Stimulated activated naive CD4-positive, alpha-beta T cell treated with Interleukin-2 at 50 U/mL for 16 hours (primary cell): ENCODE measurements around the gene FAAP100.

Experiments used
- DNase-seq: peaks from one replicate; lab custom pipeline; 2025; lab: John Stamatoyannopoulos, UW

The FAAP100 gene

DNA sequence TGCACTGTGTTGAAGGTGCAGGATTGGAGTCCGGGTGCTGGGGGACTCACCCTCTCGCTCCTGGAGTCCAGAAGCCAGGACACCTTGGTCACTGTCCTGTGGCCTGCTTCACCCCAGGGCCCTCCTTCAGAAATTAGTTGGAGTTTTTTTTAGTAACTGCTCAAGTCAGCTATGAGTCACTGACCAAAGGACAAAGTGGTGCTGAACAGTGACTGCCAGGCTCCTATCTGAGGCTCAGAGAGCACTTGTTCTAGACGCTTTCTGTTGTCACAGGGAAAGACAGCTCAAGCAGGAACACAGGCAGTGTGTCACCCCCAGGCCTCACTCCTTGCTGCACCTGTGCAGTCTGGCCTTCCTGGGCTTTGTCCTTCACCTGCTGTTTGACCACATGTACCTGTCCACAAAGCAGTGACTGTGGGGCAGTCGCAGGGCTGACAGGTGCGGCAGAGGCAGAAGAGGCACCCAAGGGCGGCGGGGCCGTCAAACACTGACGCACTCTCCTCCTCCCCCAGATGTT, 4.1 kb upstream of the FAAP100 start:
- DNase-seq = no peak

GRCh38 chr17:81553616-81554181, 1.5 kb upstream of the FAAP100 start:
- no peak for DNase-seq

DNA sequence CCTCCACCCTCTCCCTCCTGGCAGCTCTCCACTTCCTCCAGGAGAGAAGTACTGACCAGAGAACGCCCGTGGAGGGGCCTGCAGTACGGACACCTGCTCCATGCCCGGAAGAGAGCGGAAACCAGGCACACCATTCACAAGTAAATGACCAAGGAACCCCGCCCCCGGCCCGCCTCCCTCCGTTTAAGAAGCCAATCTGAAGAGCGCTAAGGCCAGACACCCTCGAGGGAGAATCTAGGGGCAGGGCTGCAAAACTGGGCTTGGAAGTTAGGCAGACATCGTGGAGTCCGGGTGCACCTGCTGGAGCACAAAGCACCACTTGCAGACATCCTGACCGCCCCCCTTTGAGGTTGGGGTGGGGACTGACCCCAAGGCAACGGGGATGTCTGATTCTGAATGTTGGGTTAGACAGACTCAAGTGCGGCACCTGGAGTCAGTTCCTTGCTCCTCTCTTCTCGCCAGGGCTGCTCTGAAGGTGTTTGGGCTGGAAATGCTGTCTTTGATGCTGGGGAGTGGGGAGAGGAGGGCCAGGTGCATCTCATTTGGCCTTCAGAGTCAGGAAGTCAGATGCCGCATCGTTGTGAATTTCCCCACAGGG, 964 bp upstream of the FAAP100 start:
- DNase-seq = peak; percentile 84

DNA sequence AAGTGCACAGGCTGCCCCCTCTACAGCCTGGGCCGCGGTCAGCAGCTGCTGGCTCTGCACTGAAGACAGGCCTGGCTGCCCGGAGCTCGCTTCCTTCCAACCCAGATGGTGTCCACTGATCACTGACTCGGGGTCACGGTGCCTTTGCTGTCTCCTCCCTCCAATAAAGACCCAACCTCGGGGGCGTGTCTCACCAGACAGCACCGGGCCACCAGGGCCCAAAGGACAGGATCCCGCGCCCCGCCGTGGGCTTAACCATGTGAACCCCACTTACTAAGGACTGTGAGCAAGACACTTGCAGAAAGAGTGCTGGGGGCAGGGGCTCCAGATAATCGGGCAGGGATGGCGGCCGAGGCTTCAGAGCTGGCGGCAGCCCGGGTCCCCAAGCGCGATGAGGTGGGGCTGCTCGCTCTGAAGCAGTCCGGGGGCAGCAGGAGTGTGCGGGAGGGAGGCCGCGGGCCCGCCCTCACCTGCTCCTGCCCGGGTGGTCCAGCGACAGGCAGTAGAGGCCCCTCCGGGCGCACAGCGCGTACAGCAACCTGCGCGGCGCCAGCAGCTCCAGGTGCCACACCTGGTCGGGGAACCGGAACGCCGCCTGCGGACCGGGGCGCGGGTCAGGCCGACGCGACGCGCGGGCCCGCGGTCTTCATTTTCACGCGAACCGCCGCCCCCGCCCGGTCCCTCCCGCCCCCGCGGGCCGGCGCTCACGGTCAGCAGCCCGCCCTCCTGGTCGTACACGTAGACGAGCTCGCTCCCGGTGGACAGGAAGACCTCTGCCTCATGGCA, 502 bp downstream of the FAAP100 start:
- no peak for DNase-seq

DNA sequence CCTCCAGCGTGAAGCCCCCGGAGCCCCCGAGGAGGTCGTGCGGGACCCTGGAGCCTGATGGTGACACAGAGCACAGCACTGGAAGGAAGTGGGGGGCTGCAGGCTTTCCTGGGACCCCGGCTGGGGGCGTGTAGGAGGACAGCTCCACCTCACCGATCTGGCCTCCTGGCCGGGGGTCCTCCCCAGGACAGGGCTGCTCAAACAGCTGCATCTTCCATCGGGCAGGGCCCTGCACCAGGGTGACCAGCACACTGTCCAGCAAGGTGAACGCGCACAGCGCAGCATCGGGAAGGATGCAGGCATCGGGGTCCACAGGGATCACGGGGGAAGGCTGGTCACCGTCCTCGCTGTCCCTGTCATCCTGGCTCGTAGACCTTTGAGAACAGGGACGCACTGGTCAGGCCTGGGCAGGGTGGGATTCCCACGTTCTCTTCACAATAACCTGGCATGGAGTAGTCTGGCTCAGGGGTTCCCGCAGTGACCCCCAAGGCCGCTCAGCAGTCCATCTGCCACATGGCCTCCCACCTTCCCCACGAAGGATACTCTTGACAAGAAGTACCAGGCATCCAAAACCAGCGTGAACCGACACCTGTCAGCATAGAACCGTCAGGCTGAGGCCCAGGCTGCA, 1.2 kb downstream of the FAAP100 start:
- no peak for DNase-seq

- DNase-seq = no peak
These were observed 1.9 kb downstream of the FAAP100 start for GRCh38 chr17:81550285-81550684.

DNA sequence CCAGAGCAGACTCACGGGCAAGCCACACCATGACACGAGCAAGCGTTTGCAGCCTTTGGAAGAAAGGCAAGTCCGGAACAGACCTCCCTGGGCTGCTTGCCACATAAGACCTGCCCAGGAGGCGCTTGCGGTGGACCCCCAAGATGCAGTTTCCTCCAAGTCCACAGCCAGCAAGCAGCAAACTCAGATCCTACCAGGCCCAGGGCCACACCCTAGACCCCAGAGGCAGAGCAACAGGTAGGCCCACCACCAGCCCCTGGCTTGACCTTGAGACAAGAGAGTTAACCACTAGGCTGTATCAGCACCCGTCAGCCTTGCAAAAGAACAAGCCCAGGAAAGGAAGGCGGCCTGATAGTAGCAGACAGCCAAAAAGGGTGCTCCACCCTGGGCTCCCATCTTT, 2.3 kb downstream of the FAAP100 start:
- no peak for DNase-seq

DNA sequence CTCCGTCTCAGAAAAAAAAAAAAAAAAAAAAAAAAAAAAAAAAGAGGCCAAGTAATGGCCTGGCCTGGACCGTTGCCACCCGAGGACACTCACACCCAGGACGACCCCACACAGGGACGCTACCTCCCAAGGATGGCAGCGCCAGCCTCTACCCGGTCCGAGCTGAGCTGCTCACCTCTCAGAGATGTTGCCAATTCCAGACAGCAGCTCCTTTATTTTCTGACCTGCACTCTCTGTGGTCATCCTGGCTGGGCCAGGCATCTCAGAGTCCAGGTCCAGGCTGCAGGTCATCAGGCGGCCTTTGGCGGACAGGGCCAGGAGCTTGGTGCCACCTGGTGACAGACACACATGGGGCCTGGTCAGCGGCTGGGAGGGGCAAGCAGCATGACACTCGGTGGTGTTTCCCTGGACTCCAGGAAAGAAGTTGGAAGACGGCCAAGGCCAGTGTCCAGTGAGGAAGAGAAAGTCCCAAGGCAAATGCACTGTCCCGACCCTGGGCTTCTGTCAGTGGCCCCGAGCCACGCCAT, 3.1 kb downstream of the FAAP100 start:
- DNase-seq = no peak

GRCh38 chr17:81547614-81547982, 4.6 kb downstream of the FAAP100 start:
- no peak for DNase-seq

DNA sequence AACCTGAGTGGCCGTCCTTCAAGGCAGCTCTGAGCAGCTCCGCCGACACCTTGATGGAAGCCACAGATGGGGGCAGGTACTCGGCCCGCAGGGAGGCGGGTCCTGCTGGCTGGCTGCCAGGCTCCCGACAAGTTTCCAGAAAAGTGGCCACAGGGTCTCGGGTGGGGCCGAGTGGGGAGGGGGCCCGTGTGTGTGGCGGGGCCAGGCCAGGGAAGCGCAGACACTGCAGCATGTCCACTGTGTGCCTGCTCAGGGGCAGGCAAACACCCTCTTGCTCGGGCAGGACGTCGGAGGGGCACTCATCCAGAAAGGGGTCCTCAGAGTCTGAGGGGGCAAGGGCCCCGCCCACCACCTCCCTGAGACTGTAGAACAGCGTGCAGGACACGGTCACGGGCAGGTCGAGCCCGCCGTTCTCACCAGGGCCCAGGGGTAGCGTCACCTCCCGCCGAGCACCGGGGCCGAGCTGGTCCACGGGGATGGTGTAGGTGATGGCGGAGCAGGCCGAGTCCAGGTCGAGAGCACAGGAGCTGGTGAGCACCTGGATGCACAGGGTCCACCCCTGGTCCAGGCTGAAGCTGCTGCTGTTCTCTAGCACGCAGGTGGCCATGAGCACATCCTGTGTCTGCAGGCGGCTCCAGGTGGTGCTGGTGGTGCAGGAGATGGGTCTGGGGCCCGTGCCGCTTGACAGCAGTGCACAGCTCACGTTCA, 5.1 kb downstream of the FAAP100 start:
- no peak for DNase-seq

DNA sequence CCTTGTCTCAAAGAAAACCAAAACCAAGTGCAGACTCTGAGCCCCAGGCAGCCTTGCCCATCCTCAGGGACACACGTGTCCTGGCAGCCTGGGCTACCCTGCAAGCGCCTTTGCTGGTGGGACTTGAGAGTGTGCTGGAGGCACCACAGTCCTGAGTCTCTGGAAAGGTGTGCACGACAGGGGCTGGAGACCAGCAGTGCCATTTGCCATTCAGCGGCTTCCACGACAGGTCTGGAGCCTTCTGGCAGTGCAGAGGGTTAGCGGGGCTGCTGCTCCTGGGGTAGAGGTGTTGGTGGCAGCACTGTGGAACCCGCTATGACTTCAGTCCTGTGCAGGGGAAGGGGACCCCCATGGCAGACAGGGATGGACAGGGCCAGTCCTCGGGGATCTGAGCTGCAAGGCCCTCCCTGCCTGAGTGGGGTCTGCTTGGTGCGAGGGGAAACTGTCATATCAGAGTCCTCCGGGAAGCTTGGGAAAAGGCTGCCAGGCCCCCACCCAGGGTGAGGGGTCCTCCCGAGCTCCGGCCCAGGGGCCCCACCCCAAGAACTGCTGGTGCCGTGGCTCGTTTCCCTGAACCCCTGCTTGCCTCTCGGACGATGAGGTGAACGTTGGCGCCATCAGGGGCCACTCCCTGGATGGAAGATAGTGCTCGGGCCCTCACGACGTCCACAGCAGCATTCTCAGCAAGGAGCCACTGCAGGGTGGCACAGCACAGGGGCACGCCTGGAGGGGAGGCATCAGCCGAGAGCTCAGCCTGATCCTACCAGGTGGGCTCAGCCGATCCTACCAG, 6.8 kb downstream of the FAAP100 start:
- DNase-seq = no peak

DNA sequence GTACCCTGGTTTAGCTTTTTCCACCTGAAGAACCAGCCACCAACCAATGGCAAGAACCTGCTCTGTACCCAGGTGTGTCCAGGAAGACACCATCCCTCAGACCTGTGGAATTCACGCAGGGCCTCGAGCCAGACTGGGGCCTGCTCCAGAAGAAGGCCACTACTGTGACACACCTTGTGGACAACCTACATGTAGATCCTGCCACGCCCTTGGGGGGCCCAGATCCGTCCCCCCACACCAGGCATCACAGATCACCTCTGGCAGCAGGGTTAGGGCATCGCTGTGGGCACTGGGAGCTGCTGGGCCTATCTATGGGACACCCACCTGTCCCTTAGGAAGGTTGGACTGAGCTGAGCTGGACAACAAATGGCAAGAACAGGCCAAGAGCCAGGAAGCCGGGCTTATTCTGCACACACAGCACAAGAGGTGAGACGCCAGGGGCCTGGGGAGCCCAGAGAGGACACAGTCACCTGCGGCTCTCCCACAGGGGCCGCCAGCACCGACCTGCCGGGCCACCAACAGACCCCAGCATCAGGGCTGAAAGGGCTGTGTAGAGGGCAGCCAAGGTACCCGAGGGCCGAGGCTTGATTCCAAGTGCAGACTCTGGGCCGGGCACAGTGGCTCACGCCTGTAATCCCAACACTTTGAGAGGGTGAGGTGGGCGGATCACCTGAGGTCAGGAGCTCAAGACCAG, 7.7 kb downstream of the FAAP100 start:
- no peak for DNase-seq

- DNase-seq = no peak
These were observed 8.4 kb downstream of the FAAP100 start for GRCh38 chr17:81543756-81544155.

- DNase-seq = no peak
These were observed 8.8 kb downstream of the FAAP100 start for GRCh38 chr17:81543339-81543675.

DNA sequence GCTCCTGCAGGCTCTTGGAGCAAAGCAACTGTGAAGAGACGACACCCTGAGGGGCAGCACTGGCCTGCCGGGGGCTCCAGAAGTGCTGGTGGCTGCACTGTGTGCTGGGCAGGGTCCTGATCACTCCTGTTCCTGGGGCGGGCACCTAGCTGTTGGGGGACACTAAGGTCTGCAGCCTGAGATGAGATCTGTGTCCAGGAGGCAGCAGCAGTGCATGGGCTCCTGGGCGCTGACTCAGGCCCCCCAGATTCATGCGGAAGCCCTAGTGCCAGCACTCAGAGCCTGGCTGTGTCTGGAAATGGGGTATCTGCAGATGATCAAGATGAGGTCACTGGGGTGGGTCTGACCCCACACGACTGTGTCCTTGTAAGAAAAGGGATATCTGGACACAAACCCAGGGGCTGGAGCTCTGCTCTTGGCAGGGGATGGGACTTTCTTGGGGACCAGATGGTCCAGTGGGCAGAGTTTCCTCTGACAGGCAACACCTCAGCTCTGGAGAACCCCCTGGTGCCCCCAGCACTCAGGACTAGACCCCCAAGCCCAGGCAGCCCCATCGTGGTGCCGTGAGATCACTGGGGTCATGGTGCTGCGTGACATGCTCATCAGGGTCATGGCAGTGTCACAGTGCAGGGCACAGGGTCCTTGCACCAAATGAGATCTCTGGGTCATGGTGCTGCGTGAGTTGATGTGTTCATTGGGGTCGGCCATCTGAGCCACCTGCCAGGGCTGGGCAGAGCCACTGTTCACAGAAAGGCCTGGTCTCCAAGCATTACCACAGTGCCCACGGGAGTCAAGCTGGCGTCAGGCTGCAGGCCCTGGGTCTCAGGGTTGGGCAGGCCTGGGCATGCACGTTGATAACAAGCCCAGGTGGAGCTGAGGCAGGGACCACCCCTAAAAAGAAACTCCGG, 9.5 kb downstream of the FAAP100 start:
- DNase-seq = no peak

DNA sequence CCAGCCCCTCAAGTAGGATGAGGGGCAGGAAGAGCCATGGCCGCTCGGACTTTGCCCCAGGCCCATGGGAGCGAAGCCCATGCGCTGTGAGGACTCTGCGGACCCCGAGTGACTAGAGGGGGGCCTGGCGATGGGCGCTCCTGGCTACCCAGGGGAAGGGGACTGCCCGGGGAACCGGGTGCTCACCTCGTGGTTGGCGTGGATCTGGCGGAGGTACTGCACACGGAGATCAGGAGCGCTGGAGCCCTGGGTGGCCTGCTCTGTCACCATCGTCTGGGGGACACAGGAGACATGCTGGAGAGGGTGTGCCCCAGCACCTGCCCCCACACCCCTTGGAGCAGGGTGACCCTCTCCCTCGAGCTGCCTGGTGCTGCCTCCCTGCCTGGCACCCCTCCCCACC, 11.0 kb downstream of the FAAP100 start:
- no peak for DNase-seq

- DNase-seq = no peak
These were observed 11.5 kb downstream of the FAAP100 start for GRCh38 chr17:81540676-81541027.

- DNase-seq = no peak
These were observed 12.0 kb downstream of the FAAP100 start for GRCh38 chr17:81539961-81540675.

DNA sequence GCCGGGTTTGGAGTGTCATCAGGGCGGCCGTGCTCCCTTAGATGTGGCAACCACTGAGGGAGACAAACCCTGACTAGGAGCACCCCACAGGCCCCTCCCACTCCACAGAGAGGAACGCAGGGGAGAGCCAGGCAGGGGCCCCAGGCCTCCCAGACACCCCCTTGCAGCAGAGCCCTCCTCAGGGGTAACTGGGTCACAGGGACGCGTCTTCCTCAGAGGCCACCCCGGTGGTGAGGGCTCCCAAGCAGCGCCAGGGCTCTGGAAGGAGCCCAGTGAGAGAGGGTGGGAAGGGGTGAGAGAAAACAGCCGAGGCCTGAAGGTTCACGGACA, 12.6 kb downstream of the FAAP100 start:
- DNase-seq = no peak
